ENCODE data around the gene SLC44A1.

- TF ChIP-seq CTCF (IDR thresholded peaks at IDR 0.05) (peak; percentile 83 to 96 (median 92)), POLR2A (IDR thresholded peaks at IDR 0.05) (no peak)
Measured at GRCh38 chr9:105414947-105415661, 170.7 kb downstream of the SLC44A1 start.

Measured in adrenal gland (tissue), 5 donors.